ENCODE data around the gene TOPBP1.

DNA sequence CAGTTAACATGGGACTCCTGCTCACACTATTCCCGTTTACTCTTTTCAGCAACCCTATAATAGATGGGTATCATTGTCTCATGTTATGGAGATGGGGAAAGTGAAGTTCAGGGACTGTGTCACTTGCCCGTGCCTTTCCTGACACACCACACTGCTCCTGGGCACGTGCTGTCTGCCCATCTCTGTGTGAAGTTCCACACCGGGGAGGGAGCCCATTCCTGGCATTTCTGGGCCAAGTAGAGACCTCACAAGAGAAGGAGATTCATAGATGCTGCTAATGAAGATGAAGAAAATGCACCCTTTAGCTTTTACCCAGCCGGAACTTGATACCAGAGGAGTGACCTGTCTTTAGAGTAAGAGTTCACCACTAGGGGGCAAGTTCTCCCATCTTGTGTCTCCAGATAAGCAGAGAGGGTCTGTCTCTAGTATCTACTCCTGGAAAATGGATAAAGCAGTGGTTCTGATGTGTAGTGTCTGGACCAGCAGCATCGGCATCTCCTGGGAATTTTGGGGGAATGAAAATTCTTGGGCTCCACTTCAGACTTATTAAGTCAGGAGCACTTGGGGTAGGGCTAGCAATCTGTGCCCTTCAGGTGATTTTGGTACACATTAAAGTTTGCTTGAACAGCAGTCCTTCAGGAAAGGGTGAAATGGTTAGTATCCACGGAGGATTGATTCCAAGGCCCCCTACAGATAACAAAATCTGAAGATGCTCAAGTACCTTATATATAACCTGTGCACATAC lies 2.0 kb upstream of the TOPBP1 start:
- TF ChIP-seq, protein P1, sequence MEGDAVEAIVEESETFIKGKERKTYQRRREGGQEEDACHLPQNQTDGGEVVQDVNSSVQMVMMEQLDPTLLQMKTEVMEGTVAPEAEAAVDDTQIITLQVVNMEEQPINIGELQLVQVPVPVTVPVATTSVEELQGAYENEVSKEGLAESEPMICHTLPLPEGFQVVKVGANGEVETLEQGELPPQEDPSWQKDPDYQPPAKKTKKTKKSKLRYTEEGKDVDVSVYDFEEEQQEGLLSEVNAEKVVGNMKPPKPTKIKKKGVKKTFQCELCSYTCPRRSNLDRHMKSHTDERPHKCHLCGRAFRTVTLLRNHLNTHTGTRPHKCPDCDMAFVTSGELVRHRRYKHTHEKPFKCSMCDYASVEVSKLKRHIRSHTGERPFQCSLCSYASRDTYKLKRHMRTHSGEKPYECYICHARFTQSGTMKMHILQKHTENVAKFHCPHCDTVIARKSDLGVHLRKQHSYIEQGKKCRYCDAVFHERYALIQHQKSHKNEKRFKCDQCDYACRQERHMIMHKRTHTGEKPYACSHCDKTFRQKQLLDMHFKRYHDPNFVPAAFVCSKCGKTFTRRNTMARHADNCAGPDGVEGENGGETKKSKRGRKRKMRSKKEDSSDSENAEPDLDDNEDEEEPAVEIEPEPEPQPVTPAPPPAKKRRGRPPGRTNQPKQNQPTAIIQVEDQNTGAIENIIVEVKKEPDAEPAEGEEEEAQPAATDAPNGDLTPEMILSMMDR (optimal IDR thresholded peaks at IDR 0.05 in 1 of 3, IDR thresholded peaks at IDR 0.05 in 1 of 3, conservative IDR thresholded peaks at IDR 0.05 in 1 of 3; ENCODE audit: extremely low read depth in 1 of 3, insufficient read depth in 2 of 3, low read length in 3 of 3): peak; percentile 64 to 82 (median 75)
- no peak for TF ChIP-seq EZH2 (IDR thresholded peaks at IDR 0.05; ENCODE audit: low read length)
